Peyer's patch (tissue), 4 donors: ENCODE results near the gene KLF5.

Experiments
- POLR2A ChIP-seq, 2 donors: fragments of 450-650 bp; IDR thresholded peaks; one replicate each; pipeline ENCODE4 v1.5.1; 2017; ENCODE audit warnings: antibody characterized with exemption in 2 of 2, mild to moderate bottlenecking in 2 of 2, moderate library complexity in 2 of 2
- TF ChIP-seq, protein P1 (sequence below), 6 experiments: fragments of 450-650 bp in 4 of 6; fragments of 200-600 bp in 2 of 6; sonication (generic) in 1 of 6; IDR thresholded peaks; one replicate each; pipeline ENCODE4 v1.5.1; 2017 to 2019; ENCODE audit warnings: antibody characterized with exemption in 6 of 6, mild to moderate bottlenecking in 3 of 6, moderate library complexity in 1 of 6

DNA sequence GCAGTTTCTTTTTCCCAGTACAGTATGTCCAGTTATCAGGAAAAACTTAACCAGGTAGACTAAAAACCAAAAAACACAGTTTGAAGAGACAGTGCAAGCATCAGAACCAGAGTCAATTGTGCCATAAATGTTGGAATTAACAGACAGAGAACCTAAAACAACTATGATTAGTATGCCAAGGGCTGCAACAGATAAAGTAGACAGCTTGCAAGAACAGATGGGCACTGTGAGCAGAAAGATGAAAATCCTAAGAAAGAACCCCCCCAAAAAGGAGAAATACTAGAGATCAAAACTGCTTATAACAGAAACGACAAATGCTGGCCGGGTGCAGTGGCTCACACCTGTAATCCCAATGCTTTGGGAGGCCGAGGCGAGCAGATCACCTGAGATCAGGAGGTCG is 47.1 kb upstream of the KLF5 start:
- TF ChIP-seq POLR2A (IDR thresholded peaks at IDR 0.05) = no peak
- TF ChIP-seq, protein P1, sequence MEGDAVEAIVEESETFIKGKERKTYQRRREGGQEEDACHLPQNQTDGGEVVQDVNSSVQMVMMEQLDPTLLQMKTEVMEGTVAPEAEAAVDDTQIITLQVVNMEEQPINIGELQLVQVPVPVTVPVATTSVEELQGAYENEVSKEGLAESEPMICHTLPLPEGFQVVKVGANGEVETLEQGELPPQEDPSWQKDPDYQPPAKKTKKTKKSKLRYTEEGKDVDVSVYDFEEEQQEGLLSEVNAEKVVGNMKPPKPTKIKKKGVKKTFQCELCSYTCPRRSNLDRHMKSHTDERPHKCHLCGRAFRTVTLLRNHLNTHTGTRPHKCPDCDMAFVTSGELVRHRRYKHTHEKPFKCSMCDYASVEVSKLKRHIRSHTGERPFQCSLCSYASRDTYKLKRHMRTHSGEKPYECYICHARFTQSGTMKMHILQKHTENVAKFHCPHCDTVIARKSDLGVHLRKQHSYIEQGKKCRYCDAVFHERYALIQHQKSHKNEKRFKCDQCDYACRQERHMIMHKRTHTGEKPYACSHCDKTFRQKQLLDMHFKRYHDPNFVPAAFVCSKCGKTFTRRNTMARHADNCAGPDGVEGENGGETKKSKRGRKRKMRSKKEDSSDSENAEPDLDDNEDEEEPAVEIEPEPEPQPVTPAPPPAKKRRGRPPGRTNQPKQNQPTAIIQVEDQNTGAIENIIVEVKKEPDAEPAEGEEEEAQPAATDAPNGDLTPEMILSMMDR (IDR thresholded peaks at IDR 0.05) = no peak
